TTC549 (cell line): ENCODE results near the gene SLC1A1.
"Not testable (repeated sequence)": the region's sequence is repeated elsewhere in the genome, so short reads cannot be mapped to it uniquely, and the experiment has no call there.

Source experiments
- FAIRE-seq: peaks from 2 replicates; lab custom pipeline; 2012; peaks lifted over from hg19 to GRCh38; lab: Jason Lieb, UNC

SLC1A1 gene

DNA sequence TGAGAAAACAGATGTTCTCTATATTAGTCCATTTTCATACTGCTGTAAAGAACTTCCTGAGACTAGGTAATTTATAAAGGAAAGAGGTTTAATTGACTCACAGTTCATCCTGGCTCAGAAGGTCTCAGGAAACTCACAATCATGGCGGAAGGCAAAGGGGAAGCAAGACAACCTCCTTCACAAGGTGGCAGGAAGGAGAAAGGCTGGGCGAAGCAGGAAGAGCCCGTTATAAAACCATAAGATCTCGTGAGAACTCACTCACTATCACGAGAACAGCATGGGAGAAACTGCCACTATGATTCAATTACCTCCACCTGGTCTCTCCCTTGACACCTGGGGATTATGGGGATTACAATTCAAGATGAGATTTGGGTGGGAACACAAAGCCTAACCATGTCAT lies 54.4 kb downstream of the SLC1A1 start:
- FAIRE-seq = not testable (repeated sequence)

DNA sequence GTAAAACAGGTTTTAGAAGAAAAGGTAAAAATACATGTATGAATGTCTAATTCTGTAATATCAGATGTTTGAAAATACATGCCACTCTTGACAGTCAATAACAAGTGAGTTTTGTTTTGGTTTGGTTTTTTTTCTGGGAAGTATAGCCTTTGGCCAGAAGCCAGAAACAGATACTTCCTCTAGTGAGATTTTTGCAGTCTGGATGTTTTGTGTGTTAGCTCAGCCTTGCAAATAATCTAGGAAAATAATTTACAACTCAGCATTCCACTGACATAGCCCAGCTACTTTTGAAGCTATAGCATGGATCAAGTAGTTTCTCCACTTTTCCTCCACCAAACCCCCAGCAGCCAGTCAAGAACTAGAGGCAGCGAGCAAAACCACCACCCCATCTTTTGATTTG lies 56.7 kb downstream of the SLC1A1 start:
- FAIRE-seq = no peak

DNA sequence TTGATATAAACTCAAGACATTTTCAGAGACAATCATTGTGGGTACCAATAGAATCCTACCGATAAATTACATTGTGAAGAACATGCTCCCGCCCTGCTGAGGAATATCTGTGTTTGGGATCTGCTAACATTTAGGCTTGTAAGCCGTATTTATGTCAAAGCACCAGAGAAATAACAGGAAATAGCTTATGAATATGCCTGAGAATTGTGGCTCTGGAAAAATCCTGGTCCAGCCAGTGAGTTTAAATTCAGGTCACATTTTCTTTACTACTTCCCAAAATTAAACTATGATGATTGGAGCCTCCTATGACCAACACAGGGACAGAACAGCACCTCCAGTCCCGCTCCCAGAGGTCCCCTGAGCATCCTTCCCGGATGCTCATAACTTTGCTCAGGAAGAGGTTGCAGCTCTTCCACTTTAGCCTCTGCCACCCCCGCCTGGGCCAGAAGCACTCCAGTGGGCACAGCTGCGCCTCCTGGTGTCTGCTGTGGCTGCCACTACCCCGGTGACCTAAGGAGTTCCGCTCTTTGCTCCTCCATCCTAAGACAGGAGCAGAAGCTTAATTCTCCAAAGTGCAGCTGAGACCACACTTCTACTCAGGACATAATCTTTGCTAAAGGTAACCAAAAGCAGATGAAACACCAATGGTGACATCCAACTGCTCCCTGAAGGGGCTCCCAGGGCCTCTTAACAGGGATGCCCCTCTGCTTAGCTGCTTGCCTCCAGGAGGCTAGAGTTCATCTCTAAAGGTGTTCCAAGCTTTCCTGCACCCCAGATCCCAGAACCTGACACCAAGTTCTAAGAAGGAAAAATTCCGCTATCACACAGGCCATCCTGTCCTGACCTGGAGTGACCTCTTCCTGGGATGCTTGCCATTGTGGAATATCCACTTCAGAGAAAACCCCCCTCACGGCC lies 58.8 kb downstream of the SLC1A1 start:
- FAIRE-seq = no peak

DNA sequence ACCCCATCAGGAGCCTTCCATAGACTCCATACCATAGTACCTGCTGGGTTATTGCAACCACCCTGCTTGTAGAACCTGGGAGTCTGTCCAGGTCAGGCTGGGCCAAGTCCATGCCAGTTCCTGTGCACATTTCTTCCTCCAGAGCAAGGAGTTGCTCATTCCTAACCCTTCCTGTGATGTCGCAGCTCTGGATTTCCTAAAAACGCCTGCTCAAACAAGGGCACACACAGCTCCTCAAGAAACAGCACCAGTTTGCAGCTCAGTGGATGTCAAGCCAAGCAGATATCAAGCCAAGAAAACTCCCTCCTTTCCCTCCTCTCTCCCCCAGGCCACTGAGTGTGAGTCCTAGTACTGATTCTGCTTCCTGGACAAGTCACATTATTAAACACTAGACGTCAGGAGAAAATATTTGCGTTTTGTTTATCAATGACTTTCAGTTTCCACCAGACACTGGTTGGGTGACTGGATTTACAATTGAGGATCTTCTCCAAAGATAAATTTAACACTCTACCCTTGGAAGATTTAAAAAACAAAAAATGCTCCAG lies 59.6 kb downstream of the SLC1A1 start:
- FAIRE-seq = no peak

DNA sequence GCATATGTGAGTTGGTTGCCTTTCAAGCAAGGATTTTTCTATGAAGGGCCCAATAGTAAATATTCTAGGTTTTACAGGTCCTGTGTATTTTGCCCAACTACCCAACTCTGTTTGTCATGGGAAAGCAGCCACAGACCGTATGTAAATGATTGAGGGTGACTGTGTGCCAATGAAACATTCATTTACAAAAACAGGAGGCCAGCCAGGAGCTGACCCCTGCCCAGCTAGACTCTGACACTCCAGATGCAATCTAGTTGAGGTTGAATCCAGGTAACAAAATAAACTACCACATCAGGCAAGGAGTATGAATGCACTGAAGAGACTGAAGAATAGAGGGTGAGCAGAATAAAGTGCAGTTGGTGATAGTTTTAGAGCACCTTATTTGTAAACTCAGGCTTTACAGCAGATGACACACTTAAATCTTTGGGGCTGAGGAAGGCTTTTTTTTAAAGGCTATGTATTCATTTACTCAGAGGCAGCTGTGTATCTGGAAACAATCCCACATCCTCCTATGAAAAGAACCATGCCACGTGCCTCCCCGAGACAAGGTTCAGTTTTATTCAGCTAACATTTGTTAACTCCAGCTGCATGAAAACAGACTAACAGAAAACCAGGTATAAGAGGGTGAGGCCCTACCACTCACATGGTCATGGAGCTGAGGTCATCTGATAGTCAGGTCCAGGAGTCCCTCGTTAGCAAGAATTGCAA lies 60.7 kb downstream of the SLC1A1 start:
- no peak for FAIRE-seq

DNA sequence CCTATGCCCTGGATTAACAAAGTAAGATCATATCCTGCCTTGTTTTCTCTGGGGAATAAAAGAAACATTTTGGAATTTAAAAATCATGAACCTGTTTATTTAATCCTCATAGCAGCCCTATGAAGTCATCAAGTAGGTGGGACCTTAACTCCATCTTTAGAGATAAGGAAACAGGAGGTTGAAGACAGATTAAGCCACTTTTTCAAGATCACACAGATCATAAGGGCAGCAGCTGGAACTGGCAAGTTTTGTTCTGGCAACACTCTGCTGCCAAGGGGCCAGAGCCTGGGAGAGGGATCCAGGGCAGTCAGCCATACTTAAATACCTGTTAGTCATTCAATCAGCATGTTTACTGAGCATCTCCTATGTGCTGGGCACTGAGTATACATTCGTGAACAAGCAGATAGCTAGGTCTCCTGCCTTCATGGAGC lies 63.7 kb downstream of the SLC1A1 start:
- FAIRE-seq = no peak

- no peak for FAIRE-seq
These were observed 65.0 kb downstream of the SLC1A1 start for GRCh38 chr9:4555236-4555635.

- FAIRE-seq = no peak
These were observed 68.2 kb downstream of the SLC1A1 start for GRCh38 chr9:4558371-4558998.

GRCh38 chr9:4559261-4560182 lies 69.3 kb downstream of the SLC1A1 start:
- FAIRE-seq = no peak

DNA sequence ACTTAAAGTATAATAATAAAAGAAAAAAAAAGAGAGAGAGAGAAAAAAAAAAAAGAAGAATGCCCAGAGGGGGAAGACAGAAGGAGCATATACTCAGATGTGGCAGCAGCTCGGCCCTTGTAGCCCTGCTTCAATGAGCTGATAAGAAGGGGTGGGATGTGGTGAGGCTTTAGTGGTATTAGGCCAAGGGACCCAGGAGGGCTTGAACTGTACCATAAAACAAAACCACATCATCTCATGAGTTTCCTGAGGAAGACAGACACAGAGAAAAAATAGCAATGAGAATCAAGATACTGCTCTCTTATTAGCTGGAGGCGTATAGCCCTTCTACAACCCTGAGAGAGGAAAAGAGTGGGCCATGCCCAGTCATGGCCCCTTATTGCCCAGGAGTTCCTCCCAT lies 72.8 kb downstream of the SLC1A1 start:
- no peak for FAIRE-seq

- no peak for FAIRE-seq
These were observed 76.5 kb downstream of the SLC1A1 start for GRCh38 chr9:4566806-4567205.

DNA sequence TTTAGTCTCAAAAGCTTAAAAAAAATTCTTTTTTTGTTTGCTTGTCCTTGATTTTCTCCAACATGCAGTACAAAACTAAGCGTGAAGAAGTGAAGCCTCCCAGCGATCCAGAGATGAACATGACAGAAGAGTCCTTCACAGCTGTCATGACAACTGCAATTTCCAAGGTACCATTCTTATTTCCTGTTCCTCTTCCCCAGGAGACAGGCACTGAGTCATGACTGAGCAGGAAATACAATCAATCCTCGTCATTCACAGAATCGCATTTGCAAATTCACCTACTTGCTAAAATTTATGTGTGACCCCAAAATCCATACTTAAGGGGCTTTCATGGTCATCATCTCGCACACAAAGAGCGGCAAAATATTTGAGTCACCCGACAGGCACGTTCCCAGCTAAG lies 77.3 kb downstream of the SLC1A1 start:
- no peak for FAIRE-seq

DNA sequence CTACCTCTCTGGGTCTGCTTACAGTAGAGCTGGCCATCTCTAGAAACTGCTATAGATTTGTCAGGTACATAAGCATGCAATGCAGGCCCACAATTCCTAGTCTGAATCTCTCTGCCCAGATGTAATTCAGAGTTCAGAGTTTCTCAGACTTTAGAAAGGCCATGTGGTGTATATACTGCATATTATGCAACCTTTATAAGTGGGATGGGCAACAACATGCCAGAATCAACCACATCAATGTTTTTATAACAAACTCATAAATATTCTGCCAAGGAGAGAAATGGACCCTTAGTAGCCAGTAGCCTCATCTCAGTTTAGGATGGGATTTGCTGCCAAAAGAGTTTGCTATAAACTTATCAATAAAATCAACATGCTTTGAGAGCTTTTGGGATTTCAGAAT lies 78.8 kb downstream of the SLC1A1 start:
- no peak for FAIRE-seq

GRCh38 chr9:4572184-4572826 lies 82.0 kb downstream of the SLC1A1 start:
- FAIRE-seq = no peak

GRCh38 chr9:4573176-4573575 lies 82.9 kb downstream of the SLC1A1 start:
- FAIRE-seq = no peak

DNA sequence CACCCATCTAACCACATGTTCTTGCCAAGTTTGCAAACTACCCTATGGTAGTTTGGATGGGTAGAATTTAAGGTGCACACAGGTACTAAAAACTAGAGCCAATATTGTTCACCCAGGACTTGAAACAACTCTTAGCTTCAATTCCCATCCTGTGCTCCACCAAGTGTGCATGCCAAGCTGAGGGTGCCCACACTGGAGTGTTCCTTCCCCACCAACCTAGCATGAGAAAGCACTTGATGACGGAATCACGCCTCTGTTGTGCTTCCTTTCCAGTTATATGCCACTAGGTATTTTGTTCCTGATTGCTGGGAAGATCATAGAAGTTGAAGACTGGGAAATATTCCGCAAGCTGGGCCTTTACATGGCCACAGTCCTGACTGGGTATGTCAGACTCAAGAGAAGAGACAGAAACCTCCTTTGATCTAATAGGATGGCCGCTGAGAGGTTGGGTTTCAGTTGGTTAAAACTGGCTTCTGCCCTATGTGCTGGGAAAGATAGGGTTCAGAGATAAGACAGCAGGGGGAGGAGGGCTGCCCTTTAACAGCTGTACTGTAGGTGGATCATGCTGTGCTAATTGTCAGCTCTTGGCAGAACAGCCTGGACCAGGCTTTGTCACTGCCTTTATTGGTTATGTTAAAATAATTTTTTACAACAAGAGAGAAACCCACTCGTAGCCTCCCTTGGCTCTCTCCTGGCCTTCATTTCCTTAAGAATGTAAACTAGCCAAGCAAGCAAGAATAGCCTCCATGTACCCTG lies 83.5 kb downstream of the SLC1A1 start:
- no peak for FAIRE-seq

- FAIRE-seq = no peak
These were observed 84.5 kb downstream of the SLC1A1 start for GRCh38 chr9:4574657-4575243.

GRCh38 chr9:4575997-4576396 lies 85.7 kb downstream of the SLC1A1 start:
- no peak for FAIRE-seq

DNA sequence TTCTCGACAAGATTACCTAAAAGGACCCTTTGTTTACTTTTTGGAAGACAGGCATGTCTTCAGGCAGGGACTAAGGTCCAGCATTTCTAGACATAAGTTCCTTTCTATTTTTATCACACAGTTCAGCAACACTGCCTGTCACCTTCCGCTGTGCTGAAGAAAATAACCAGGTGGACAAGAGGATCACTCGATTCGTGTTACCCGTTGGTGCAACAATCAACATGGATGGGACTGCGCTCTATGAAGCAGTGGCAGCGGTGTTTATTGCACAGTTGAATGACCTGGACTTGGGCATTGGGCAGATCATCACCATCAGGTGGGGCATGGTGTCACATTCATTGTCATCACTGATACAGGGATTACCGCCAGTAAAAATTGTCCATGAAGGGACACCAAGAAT lies 86.2 kb downstream of the SLC1A1 start:
- no peak for FAIRE-seq

- no peak for FAIRE-seq
These were observed 88.7 kb downstream of the SLC1A1 start for GRCh38 chr9:4579001-4579400.
